ENCODE measurements around the gene ADAT2.
"Not testable (repeated sequence)": the region's sequence is repeated elsewhere in the genome, so short reads cannot be mapped to it uniquely, and the experiment has no call there.

ADAT2 gene
- 17.2 to 30.5 (median 21.4) reads per million in 4 experiments for total RNA-seq

- DNase-seq, result peak; percentile 83
Measured at GRCh38 chr6:143450453-143451371, at the start of gene ADAT2, which contains the start of gene PEX3. Gene ADAT2 (minus strand): TSS chr6:143450695. CDS start chr6:143450658, 37 bp downstream. Gene PEX3 (plus strand): TSS chr6:143450805. CDS start chr6:143451043, 238 bp downstream.

- no peak for DNase-seq
Measured at GRCh38 chr6:143498428-143498827, 47.9 kb upstream of the ADAT2 start.

GRCh38 chr6:143496974-143497373 lies 46.5 kb upstream of the ADAT2 start:
- no peak for DNase-seq

DNA sequence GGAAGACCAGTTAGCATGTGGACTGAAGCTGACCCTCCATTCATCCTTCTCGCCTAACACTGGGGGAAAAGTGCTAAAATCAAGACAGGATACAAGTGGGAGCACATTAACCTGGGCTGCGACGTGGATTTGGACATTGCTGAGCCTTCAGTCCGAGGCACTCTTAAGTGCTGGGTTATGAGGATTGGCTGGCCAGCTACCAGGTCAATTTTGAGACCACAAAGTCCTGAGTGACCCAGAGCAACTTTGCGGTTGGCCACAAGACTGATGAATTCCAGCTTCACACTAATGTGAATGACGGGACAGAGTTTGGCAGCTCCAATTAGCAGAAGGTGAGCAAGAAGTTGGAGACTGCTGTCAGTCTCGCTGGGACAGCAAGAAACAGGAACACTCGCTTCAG lies 40.3 kb upstream of the ADAT2 start:
- no peak for DNase-seq

DNA sequence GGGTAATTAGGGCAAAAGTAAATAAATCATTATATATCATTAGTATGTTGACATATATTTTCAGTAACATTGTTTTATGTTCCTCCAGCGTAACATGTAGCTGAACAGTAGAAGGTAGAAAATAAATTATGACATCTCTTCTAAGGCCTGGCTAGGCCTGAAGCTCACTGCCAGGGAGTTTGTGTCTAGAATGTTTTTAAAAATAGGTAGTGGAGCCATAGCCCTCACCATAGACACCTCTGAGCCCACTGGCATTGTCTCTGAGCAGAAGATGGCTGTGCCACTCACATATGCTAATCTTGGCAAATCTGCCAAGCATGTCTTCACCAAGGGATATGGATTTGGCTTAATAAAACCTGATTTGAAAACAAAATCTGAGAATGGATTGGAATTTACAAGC lies 39.7 kb upstream of the ADAT2 start:
- no peak for DNase-seq

DNA sequence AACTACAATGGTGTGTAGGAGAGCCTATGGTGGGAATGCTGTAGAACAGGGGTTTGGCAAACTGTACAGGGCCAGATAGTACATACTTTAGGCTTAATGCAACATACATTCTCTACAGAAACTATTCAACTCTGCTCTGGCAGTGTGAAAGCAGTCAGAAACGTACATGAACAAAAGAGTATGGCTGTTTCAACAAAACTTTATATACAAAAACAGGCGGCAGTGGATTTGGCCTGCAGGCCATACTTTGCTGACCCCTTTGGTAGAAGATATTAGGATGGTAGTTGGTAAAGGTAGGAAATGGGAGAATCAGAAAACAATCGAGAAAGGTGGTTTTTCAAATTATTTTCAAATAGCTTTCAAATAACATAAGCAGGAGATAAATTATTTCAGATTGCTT lies 36.3 kb upstream of the ADAT2 start:
- no peak for DNase-seq

DNA sequence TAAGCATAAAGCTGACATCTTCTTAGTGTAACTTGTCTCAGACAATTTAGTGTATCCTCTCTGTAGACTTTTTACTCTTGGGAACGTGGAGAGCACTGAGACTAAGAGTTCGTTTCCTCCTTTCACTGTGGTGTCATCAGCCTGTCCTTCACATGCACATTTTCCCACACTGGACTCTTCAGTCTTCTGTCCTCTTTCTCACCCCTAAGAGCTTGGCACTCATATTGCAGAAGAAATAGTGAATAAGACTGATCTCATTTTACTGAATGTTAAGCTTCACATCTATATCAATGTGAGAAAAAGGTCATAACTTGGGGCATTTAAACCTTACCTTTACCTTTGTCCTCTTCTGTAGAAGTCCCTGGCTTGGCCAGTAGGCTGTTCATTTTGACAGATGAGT lies 35.5 kb upstream of the ADAT2 start:
- DNase-seq, result no peak

- DNase-seq, result no peak
Measured at GRCh38 chr6:143482593-143482992, 32.1 kb upstream of the ADAT2 start.

DNA sequence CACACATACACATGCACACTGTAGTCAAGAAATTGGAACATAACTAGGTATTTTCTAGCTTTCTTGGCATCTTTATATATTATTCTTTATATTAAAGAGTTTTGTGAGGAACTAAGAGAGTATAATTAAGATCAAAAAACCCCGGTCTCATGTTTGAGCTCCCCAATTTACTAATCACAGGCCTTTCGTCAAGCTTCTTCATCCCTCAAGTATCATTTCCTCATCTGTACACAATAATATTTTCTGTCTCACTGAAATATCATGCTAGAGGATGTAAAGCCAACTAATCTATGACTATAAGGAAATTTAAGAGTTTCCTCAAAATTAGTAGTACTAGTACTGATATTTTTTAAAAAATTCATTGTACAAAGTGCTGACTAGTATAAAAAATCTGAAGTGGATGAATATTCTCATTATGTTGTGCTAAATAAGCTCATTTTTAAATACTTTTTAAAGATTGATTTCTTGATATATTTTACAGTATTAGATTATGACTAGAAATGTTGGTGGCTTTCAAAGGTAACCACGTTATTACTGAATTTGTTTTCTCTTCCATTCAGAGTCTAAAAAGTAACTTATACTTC lies 28.1 kb upstream of the ADAT2 start:
- no peak for DNase-seq

- no peak for DNase-seq
Measured at GRCh38 chr6:143476545-143476944, 26.1 kb upstream of the ADAT2 start.

GRCh38 chr6:143471822-143472221 lies 21.3 kb upstream of the ADAT2 start:
- no peak for DNase-seq

DNA sequence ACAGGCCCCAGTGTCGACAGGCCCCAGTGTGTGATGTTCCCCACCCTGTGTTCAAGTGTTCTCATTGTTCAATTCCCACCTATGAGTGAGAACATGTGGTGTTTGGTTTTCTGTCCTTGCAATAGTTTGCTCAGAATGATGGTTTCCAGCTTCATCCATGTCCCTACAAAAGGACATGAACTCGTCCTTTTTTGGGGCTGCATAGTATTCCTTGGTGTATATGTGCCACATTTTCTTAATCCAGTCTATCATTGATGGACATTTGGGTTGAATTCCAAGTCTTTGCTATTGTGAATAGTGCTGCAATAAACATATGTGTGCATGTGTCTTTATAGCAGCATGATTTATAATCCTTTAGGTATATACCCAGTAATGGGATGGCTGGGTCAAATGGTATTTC lies 18.3 kb upstream of the ADAT2 start:
- not testable (repeated sequence) for DNase-seq

GRCh38 chr6:143468026-143468425 lies 17.5 kb upstream of the ADAT2 start:
- DNase-seq, result no peak

DNA sequence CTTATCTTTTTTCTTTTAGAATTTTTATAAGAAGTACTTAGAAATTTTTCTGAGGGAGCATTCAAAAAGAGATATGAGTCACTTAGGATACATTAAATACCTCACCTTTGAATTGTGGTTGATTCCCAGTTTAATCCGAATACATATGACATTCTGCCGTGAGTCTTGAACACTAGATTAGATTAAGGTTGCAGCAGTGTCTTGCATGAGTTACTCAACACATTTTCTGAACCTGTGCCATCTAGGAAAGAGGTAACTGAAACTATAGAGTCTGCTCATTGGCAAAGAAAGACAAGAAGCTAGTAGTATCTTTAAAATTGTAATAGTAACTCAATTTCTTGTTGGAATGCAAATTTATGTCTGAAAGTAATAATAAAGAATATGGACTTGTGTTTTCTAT lies 15.1 kb upstream of the ADAT2 start:
- no peak for DNase-seq

- no peak for DNase-seq
Measured at GRCh38 chr6:143457563-143458359, 7.3 kb upstream of the ADAT2 start.

DNA sequence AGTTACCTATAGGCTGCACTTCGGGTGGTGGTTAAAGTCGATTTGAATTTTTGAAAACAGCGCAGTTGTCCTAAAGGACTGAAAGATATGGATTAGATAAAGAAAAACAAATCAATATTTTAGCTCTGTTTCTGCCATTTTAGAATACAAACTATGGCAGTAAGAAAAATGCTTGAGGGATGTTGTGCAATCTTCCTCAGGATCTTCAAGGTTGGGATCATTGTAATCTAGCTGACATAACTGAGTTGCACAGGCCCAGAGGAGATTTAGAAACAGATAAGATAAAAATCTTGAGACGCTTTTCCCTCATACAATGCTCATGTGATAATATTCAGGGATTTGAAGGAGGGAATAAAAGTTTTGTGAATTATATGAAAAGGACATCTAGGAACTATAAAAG lies 1.0 kb upstream of the ADAT2 start:
- no peak for DNase-seq

- peak; percentile 46 for DNase-seq
Measured at GRCh38 chr6:143449714-143450452, 612 bp downstream of the ADAT2 start.

- DNase-seq, result no peak
Measured at GRCh38 chr6:143449082-143449713, 1.3 kb downstream of the ADAT2 start.

DNA sequence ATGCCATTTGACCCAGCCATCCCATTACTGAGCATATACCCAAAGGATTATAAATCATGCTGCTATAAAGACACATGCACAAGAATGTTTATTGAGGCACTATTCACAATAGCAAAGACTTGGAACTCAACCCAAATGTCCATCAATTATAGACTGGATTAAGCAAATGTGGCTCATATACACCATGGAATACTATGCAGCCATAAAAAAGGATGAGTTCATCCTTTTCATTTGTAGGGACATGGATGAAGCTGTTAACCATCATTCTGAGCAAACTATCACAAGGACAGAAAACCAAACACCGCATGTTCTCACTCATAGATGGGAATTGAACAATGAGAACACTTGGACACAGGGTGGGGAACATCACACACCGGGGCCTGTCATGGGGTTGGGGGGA lies 2.6 kb downstream of the ADAT2 start:
- not testable (repeated sequence) for DNase-seq

GRCh38 chr6:143443096-143443495 lies 7.4 kb downstream of the ADAT2 start:
- no peak for DNase-seq

DNA sequence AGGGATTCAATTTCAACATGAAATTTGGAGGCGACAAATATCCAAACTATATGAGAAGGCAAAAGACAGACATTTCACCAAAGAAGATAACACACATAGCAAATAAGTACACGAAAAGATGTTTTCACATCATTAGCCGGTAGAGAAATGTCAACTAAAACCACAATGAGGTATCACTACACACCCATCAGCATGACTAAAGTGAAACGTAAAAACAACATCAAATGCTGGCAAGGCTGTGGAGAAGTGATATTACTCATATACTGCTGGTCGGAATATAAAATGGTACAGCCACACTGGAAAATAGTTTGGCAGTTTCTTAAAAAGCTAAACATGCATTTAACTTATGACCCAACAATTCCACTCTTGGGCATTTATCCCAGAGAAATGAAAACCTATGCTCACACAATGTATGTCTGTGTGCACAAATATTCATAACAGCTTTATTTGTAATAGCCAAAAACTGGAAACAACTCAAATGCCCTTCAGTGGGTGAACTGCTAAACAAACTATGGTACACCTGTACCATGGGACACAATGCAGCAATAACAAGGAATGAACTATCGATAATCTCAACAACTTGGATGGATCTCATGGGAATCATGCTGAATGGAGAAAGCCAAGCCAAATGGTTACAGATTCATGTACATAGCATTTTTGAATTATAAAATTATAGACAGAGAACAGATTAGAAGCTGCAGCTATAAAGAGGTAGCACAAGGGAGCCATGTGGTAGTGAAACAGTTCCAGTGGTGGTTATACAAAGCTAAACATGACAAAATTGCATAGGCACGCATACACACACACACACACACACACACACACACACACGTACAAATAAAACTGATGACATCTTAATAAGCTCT lies 8.6 kb downstream of the ADAT2 start:
- no peak for DNase-seq
